Measurements from ENCODE around the gene NAA35.

DNA sequence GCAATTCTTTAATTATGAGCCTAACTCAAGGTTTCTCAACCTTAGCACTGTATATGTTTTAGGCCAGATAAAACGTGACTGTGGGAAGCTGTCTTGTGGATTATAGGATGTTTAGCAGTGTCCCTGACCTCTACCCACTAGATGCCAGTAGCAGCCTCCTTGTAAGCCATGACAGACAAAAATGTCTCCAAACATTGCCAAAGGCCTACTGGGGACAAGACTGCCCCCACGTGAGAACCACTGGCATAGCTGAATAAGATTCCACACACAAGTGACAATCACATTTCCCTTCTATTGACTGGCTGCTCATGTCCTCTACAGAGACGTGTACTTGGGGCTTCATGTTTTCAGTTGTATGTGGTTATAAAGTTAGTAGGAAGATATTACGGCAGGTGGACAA, 103.1 kb downstream of the NAA35 start:
- TF ChIP-seq, protein P1, sequence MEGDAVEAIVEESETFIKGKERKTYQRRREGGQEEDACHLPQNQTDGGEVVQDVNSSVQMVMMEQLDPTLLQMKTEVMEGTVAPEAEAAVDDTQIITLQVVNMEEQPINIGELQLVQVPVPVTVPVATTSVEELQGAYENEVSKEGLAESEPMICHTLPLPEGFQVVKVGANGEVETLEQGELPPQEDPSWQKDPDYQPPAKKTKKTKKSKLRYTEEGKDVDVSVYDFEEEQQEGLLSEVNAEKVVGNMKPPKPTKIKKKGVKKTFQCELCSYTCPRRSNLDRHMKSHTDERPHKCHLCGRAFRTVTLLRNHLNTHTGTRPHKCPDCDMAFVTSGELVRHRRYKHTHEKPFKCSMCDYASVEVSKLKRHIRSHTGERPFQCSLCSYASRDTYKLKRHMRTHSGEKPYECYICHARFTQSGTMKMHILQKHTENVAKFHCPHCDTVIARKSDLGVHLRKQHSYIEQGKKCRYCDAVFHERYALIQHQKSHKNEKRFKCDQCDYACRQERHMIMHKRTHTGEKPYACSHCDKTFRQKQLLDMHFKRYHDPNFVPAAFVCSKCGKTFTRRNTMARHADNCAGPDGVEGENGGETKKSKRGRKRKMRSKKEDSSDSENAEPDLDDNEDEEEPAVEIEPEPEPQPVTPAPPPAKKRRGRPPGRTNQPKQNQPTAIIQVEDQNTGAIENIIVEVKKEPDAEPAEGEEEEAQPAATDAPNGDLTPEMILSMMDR (IDR thresholded peaks at IDR 0.05): no peak
- no peak for TF ChIP-seq POLR2A (IDR thresholded peaks at IDR 0.05)

All from testis (tissue), 2 donors.